ENCODE results near the gene FGD6. TPM values are rescaled to one million over a fixed set of nuclear protein-coding genes. Genes with fewer than 3 reads are reported as not detected.
A peak's percentile ranks its signal among the peaks of the same experiment; 100 is the strongest.
"Not testable (repeated sequence)": the region's sequence is repeated elsewhere in the genome, so short reads cannot be mapped to it uniquely, and the experiment has no call there.

The FGD6 gene
- total RNA-seq, 1 donor from 2014 or later: 22.2 TPM

GRCh38 chr12:95143621-95144205 is 73.6 kb downstream of the FGD6 start:
- DNase-seq (ENCODE audit: low spot score): no peak
- ATAC-seq: no peak
- intact Hi-C loops (cut with DNase I): no loop called here

- ATAC-seq (no peak), DNase-seq (ENCODE audit: low spot score) (no peak)
- intact Hi-C loops (cut with DNase I): no loop called here
These were observed 74.7 kb downstream of the FGD6 start for GRCh38 chr12:95142431-95143151.

GRCh38 chr12:95141310-95141709 is 76.0 kb downstream of the FGD6 start:
- intact Hi-C loops (cut with DNase I): no loop called here
- ATAC-seq: no peak
- DNase-seq (ENCODE audit: low spot score): no peak

- intact Hi-C loops (cut with DNase I); DNase-seq (ENCODE audit: low spot score); ATAC-seq: not testable (repeated sequence)
These were observed 79.2 kb downstream of the FGD6 start for GRCh38 chr12:95138031-95138430.

- ATAC-seq: no peak
- intact Hi-C loops (cut with DNase I): no loop called here
- no peak for DNase-seq (ENCODE audit: low spot score)
These were observed 80.7 kb downstream of the FGD6 start for GRCh38 chr12:95136598-95136997.

- intact Hi-C loops (cut with DNase I): no loop called here
- ATAC-seq (no peak), DNase-seq (ENCODE audit: low spot score) (no peak)
These were observed 83.2 kb downstream of the FGD6 start for GRCh38 chr12:95134085-95134484.

- ATAC-seq: peak; percentile 86
- intact Hi-C loops (cut with DNase I): no loop called here
- DNase-seq (ENCODE audit: low spot score): no peak
These were observed 85.5 kb downstream of the FGD6 start for GRCh38 chr12:95131589-95132340.

- intact Hi-C loops (cut with DNase I): no loop called here
- DNase-seq (ENCODE audit: low spot score) (no peak), ATAC-seq (no peak)
These were observed 87.2 kb downstream of the FGD6 start for GRCh38 chr12:95130096-95130495.

- DNase-seq (ENCODE audit: low spot score) (no peak), ATAC-seq (no peak)
- intact Hi-C loops (cut with DNase I): no loop called here
These were observed 88.2 kb downstream of the FGD6 start for GRCh38 chr12:95129115-95129514.

- ATAC-seq (no peak), DNase-seq (ENCODE audit: low spot score) (no peak)
- intact Hi-C loops (cut with DNase I): no loop called here
These were observed 90.5 kb downstream of the FGD6 start for GRCh38 chr12:95126736-95127135.

- intact Hi-C loops (cut with DNase I): no loop called here
- ATAC-seq: no peak
These were observed 91.2 kb downstream of the FGD6 start for GRCh38 chr12:95126076-95126475.

GRCh38 chr12:95124106-95124505 is 93.2 kb downstream of the FGD6 start:
- DNase-seq (ENCODE audit: low spot score) (no peak), ATAC-seq (no peak)
- intact Hi-C loops (cut with DNase I): no loop called here

More at GRCh38 chr12:95126076-95126475, 91.2 kb downstream of the FGD6 start:
- no peak for DNase-seq (ENCODE audit: low spot score)

GRCh38 chr12:95118788-95119179 is 98.5 kb downstream of the FGD6 start:
- no peak for ATAC-seq
- intact Hi-C loops (cut with DNase I): loop anchor here (5.0 to 10.0 kb wide), 2 partner anchors 219 to 416 kb away; no protein-coding TSS in a partner anchor

GRCh38 chr12:95118138-95118787 is 99.0 kb downstream of the FGD6 start:
- no peak for DNase-seq (ENCODE audit: low spot score)
- intact Hi-C loops (cut with DNase I): loop anchor here (5.0 to 10.0 kb wide), 2 partner anchors 219 to 417 kb away; no protein-coding TSS in a partner anchor
- ATAC-seq: no peak

More at GRCh38 chr12:95118788-95119179, 98.5 kb downstream of the FGD6 start:
- no peak for DNase-seq (ENCODE audit: low spot score)

GRCh38 chr12:95117178-95117599 is 100.1 kb downstream of the FGD6 start:
- DNase-seq (ENCODE audit: low spot score) (peak; percentile 80), ATAC-seq (peak; percentile 93)
- intact Hi-C loops (cut with DNase I): loop anchor here (5.0 to 10.0 kb wide), 2 partner anchors 220 to 418 kb away; no protein-coding TSS in a partner anchor

GRCh38 chr12:95116773-95117172 is 100.5 kb downstream of the FGD6 start:
- intact Hi-C loops (cut with DNase I): loop anchor here (5.0 to 10.0 kb wide), 2 partner anchors 221 to 418 kb away; no protein-coding TSS in a partner anchor
- DNase-seq (ENCODE audit: low spot score) (no peak), ATAC-seq (peak; percentile 11)

GRCh38 chr12:95116341-95116740 is 100.9 kb downstream of the FGD6 start:
- ATAC-seq: no peak

GRCh38 chr12:95115641-95116040 is 101.6 kb downstream of the FGD6 start:
- ATAC-seq: no peak
- intact Hi-C loops (cut with DNase I): loop anchor here (5.0 to 10.0 kb wide), 2 partner anchors 222 to 419 kb away; no protein-coding TSS in a partner anchor

More at GRCh38 chr12:95116341-95116740, 100.9 kb downstream of the FGD6 start:
- DNase-seq (ENCODE audit: low spot score): no peak
- intact Hi-C loops (cut with DNase I): loop anchor here (5.0 to 10.0 kb wide), 2 partner anchors 221 to 418 kb away; no protein-coding TSS in a partner anchor

More at GRCh38 chr12:95115641-95116040, 101.6 kb downstream of the FGD6 start:
- no peak for DNase-seq (ENCODE audit: low spot score)
